ENCODE data around the gene ACVR2A. TPM values are rescaled to one million over a fixed set of nuclear protein-coding genes. Genes with fewer than 3 reads are reported as not detected.

ACVR2A gene
- polyA plus RNA-seq, 3 donors: 2.6 to 10.5 (median 3.7) TPM

DNA sequence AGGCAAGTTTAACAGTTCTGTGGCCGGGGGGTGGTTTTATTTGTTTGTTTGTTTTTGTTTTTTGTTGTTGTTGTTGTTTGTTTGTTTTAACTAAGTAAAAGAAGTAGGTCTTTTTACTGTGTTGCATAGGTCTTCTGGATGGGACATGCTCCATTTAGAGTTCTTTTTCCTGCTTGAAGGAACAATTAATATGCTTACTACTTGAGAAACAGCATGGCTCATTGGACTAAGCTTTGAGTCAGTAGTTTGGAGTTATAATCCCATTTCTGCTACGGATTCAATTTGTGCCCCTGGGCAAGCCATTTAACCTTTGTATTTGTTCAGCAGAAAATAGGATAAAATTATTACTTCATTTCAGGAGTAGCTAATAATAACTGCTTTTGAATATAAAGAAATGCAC lies 8.7 kb upstream of the ACVR2A start:
- no peak overlapping the region for H3K9ac ChIP-seq (ENCODE audit: insufficient read depth, low read length, poor library complexity, severe bottlenecking)

DNA sequence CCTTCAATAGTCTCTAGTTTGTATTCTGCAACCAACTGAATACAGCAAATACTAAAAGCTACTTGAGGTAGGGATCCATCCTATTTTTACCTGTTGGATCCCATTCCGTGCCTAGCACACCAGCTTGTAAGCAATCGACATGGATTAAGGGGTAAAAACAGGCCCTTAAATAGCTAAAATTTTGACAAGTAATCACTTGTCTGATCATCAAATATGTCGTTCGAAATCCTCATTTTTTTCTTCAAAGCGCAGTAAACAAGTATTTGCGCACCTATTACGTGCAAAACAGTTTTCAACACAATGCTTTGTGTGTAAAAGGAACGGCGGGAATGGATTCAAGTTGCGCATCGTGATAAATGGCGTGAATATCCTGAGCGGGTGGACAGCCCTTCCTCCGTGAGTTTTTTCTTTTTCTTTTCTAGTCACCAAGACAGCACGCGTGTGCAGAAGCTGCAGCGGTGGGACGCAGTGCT lies 1.4 kb upstream of the ACVR2A start:
- Histone ChIP-seq H4K20me1 (ENCODE audit: insufficient read depth, low read length) (peaks cover 32% of the 10 kb centered on the region), H3K4me3 (replicated peaks in 1 of 3; ENCODE audit: low read depth in 2 of 3, low read length in 3 of 3) (peak overlapping the region; percentile 59 to 83 (median 74)), H3K9me3 (replicated peaks in 1 of 2; ENCODE audit: control insufficient read depth in 1 of 2, insufficient read depth in 1 of 2, low read length in 2 of 2) (peaks cover 0 to 8% of the 10 kb centered on the region in 2 donors), H3K36me3 (replicated peaks in 1 of 2; ENCODE audit: control insufficient read depth in 1 of 2, insufficient read depth in 2 of 2, low read length in 2 of 2) (no peaks in the 10 kb centered on the region), H3K79me2 (ENCODE audit: insufficient read depth, low read length) (peaks cover 11% of the 10 kb centered on the region), H3K4me2 (replicated peaks; ENCODE audit: extremely low read depth, low read length, poor library complexity, severe bottlenecking) (peak overlapping the region; percentile 85), H3K9ac (ENCODE audit: insufficient read depth, low read length, poor library complexity, severe bottlenecking) (peak overlapping the region; percentile 75), H3K27me3 (ENCODE audit: control insufficient read depth in 2 of 2, insufficient read depth in 2 of 2, low read length in 2 of 2) (peaks cover 54 to 61% of the 10 kb centered on the region in 2 donors), H3K4me1 (ENCODE audit: control insufficient read depth in 1 of 2, insufficient read depth in 2 of 2, low read length in 2 of 2) (peaks cover 26 to 33% of the 10 kb centered on the region in 2 donors), H2AFZ (ENCODE audit: insufficient read depth, low read depth, low read length, poor library complexity, severe bottlenecking) (peak overlapping the region; percentile 87), H3K27ac (ENCODE audit: low read depth in 1 of 2, low read length in 2 of 2) (peak overlapping the region; percentile 74 to 83)
- Mint-ChIP-seq H3K27me3 (ENCODE audit: low read depth in 3 of 3) (peaks cover 56 to 77% (median 57%) of the 10 kb centered on the region in 3 donors), H3K4me1 (peaks cover 37% of the 10 kb centered on the region), H3K36me3 (no peaks in the 10 kb centered on the region), H3K27ac (peak overlapping the region; percentile 9 to 89 (median 78)), H3K4me3 (peak overlapping the region; percentile 91 to 95), H3K9me3 (peaks cover 0 to 11% (median 5%) of the 10 kb centered on the region in 7 donors)
- DNase-seq: no peak
- 5% methylated on average over 13 of the region's 18 CpGs for WGBS (ENCODE audit: insufficient coverage)
- TF ChIP-seq, protein P1, sequence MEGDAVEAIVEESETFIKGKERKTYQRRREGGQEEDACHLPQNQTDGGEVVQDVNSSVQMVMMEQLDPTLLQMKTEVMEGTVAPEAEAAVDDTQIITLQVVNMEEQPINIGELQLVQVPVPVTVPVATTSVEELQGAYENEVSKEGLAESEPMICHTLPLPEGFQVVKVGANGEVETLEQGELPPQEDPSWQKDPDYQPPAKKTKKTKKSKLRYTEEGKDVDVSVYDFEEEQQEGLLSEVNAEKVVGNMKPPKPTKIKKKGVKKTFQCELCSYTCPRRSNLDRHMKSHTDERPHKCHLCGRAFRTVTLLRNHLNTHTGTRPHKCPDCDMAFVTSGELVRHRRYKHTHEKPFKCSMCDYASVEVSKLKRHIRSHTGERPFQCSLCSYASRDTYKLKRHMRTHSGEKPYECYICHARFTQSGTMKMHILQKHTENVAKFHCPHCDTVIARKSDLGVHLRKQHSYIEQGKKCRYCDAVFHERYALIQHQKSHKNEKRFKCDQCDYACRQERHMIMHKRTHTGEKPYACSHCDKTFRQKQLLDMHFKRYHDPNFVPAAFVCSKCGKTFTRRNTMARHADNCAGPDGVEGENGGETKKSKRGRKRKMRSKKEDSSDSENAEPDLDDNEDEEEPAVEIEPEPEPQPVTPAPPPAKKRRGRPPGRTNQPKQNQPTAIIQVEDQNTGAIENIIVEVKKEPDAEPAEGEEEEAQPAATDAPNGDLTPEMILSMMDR (IDR thresholded peaks at IDR 0.05): no peak
- intact Hi-C loops (cut with micrococcal nuclease): loop anchor here (5.0 to 10.0 kb wide), 2 partner anchors 211 to 279 kb away; no protein-coding TSS in a partner anchor

More for the DNA sequence above, 8.7 kb upstream of the ACVR2A start:
- no CpG with 5 or more reads among the region's 2 CpGs for WGBS (ENCODE audit: insufficient coverage)
- Histone ChIP-seq H3K79me2 (ENCODE audit: insufficient read depth, low read length) (no peaks in the 10 kb centered on the region), H2AFZ (ENCODE audit: insufficient read depth, low read depth, low read length, poor library complexity, severe bottlenecking) (no peak overlapping the region), H3K4me1 (ENCODE audit: control insufficient read depth in 1 of 2, insufficient read depth in 2 of 2, low read length in 2 of 2) (peaks cover 6 to 12% of the 10 kb centered on the region in 2 donors), H3K4me3 (replicated peaks in 1 of 3; ENCODE audit: low read depth in 2 of 3, low read length in 3 of 3) (no peak overlapping the region), H3K4me2 (replicated peaks; ENCODE audit: extremely low read depth, low read length, poor library complexity, severe bottlenecking) (no peak overlapping the region), H3K27ac (ENCODE audit: low read depth in 1 of 2, low read length in 2 of 2) (no peak overlapping the region), H4K20me1 (ENCODE audit: insufficient read depth, low read length) (no peaks in the 10 kb centered on the region), H3K27me3 (ENCODE audit: control insufficient read depth in 2 of 2, insufficient read depth in 2 of 2, low read length in 2 of 2) (peaks cover 5 to 6% of the 10 kb centered on the region in 2 donors), H3K9me3 (replicated peaks in 1 of 2; ENCODE audit: control insufficient read depth in 1 of 2, insufficient read depth in 1 of 2, low read length in 2 of 2) (no peaks in the 10 kb centered on the region), H3K36me3 (replicated peaks in 1 of 2; ENCODE audit: control insufficient read depth in 1 of 2, insufficient read depth in 2 of 2, low read length in 2 of 2) (no peaks in the 10 kb centered on the region)
- Mint-ChIP-seq H3K36me3 (peaks cover 0 to 2% of the 10 kb centered on the region in 2 donors), H3K4me3 (no peak overlapping the region), H3K4me1 (peaks cover 7% of the 10 kb centered on the region), H3K9me3 (peaks cover 0 to 7% (median 2%) of the 10 kb centered on the region in 7 donors), H3K27ac (no peak overlapping the region), H3K27me3 (ENCODE audit: low read depth in 3 of 3) (peaks cover 5 to 19% (median 18%) of the 10 kb centered on the region in 3 donors)
- DNase-seq: no peak
- intact Hi-C loops (cut with micrococcal nuclease): no loop called here
- TF ChIP-seq, protein P1 (IDR thresholded peaks at IDR 0.05): no peak
